Muscle of leg (tissue), 11 donors: ENCODE data around the gene ZSWIM5. TPM values are rescaled to one million over a fixed set of nuclear protein-coding genes. Genes with fewer than 3 reads are reported as not detected.

ENCODE experiments used
- DNase-seq: peaks from one replicate; pipeline ENCODE4 v3.0.0; 2013
- H3K27ac ChIP-seq: one replicate; pipeline ENCODE4 v1.5.1; 2013; ENCODE audit warnings: mild to moderate bottlenecking, low read length, control low read depth
- H3K27me3 ChIP-seq: one replicate; pipeline ENCODE4 v1.6.1; 2013; ENCODE audit warnings: low read length; ENCODE audit not compliant: control insufficient read depth, insufficient read depth
- H3K36me3 ChIP-seq: one replicate; pipeline ENCODE4 v1.6.1; 2013; ENCODE audit warnings: low read length; ENCODE audit not compliant: control insufficient read depth, insufficient read depth
- H3K4me1 ChIP-seq: one replicate; pipeline ENCODE4 v1.6.1; 2013; ENCODE audit warnings: low read length; ENCODE audit not compliant: control insufficient read depth, insufficient read depth
- H3K4me3 ChIP-seq: one replicate; pipeline ENCODE4 v1.5.1; 2013; ENCODE audit warnings: low read length, control low read depth
- H3K9me3 ChIP-seq: replicated peaks from 2 replicates; pipeline ENCODE4 v1.6.1; 2013; ENCODE audit warnings: low read depth, low read length; ENCODE audit not compliant: control insufficient read depth
- WGBS: methylation state at CpG from one replicate; pipeline ENCODE4 v1.1.5; 2013; ENCODE audit warnings: missing lambda C conversion rate; ENCODE audit not compliant: insufficient coverage; 5-methylcytosine and 5-hydroxymethylcytosine counted together
- polyA plus RNA-seq, 8 donors: library from polyadenylated mRNA; unstranded; fragments of 120-200 nt; gene quantifications; one replicate each; pipeline versions ENCODE4 v1.2.1 to v1.2.3, GENCODE V29; 2013; ENCODE audit warnings: inconsistent platforms in 1 of 8, low replicate concordance in 1 of 8; ENCODE audit not compliant: insufficient read length in 8 of 8, insufficient read depth in 1 of 8
- total RNA-seq: library from RNA; stranded (reverse); fragments of 120-200 nt; gene quantifications from one replicate; pipeline ENCODE4 v1.2.4, GENCODE V29; 2013

ZSWIM5 gene
- total and polyA plus RNA-seq, 9 donors = 0.25 to 1.0 (median 0.47) TPM

GRCh38 chr1:45016090-45016697 lies 190.2 kb downstream of the ZSWIM5 start:
- Histone ChIP-seq H3K9me3 (no peaks in the 10 kb centered on the region), H3K4me1 (peaks cover 30% of the 10 kb centered on the region), H3K4me3 (no peak overlapping the region), H3K27ac (no peak overlapping the region), H3K27me3 (no peaks in the 10 kb centered on the region), H3K36me3 (peaks cover 26% of the 10 kb centered on the region)
- no CpG with 5 or more reads among the region's 2 CpGs for WGBS
- DNase-seq = no peak

- no peak overlapping the region for H3K27ac ChIP-seq
- WGBS = no CpG with 5 or more reads among the region's 2 CpGs
Measured at GRCh38 chr1:45015683-45016082, 190.7 kb downstream of the ZSWIM5 start.

GRCh38 chr1:45014321-45015028 lies 191.9 kb downstream of the ZSWIM5 start:
- Histone ChIP-seq H3K27ac (no peak overlapping the region), H3K36me3 (peaks cover 32% of the 10 kb centered on the region), H3K27me3 (no peaks in the 10 kb centered on the region), H3K9me3 (no peaks in the 10 kb centered on the region), H3K4me1 (peaks cover 41% of the 10 kb centered on the region), H3K4me3 (no peak overlapping the region)
- WGBS = 11% methylated on average over 6 of the region's 6 CpGs
- peak; percentile 87 for DNase-seq

More at GRCh38 chr1:45015683-45016082, 190.7 kb downstream of the ZSWIM5 start:
- Histone ChIP-seq H3K9me3 (no peaks in the 10 kb centered on the region), H3K36me3 (peaks cover 26% of the 10 kb centered on the region), H3K27me3 (no peaks in the 10 kb centered on the region), H3K4me1 (peaks cover 30% of the 10 kb centered on the region), H3K4me3 (no peak overlapping the region)
- no peak for DNase-seq

- WGBS = 78% methylated on average over 9 of the region's 12 CpGs
- H3K27ac ChIP-seq = no peak overlapping the region
- no peaks in the 10 kb centered on the region for H3K27me3 ChIP-seq
- H3K4me1 ChIP-seq = peaks cover 42% of the 10 kb centered on the region
- no peaks in the 10 kb centered on the region for H3K9me3 ChIP-seq
- peaks cover 40% of the 10 kb centered on the region for H3K36me3 ChIP-seq
- H3K4me3 ChIP-seq = no peak overlapping the region
- DNase-seq = no peak
Measured at GRCh38 chr1:45013551-45014209, 192.7 kb downstream of the ZSWIM5 start.

- Histone ChIP-seq H3K4me1 (peaks cover 42% of the 10 kb centered on the region), H3K27me3 (no peaks in the 10 kb centered on the region), H3K9me3 (no peaks in the 10 kb centered on the region), H3K36me3 (peaks cover 49% of the 10 kb centered on the region), H3K27ac (peak overlapping the region; percentile 93), H3K4me3 (peak overlapping the region; percentile 73)
- DNase-seq = peak; percentile 79
- 7% methylated on average over 14 of the region's 21 CpGs for WGBS
Measured at GRCh38 chr1:45012639-45013278, 193.6 kb downstream of the ZSWIM5 start.

- H3K36me3 ChIP-seq = peaks cover 56% of the 10 kb centered on the region
- DNase-seq = peak; percentile 99
- peaks cover 42% of the 10 kb centered on the region for H3K4me1 ChIP-seq
- WGBS = 0% methylated on average over 12 of the region's 21 CpGs
- no peaks in the 10 kb centered on the region for H3K27me3 ChIP-seq
- peak within 1 kb of the TSS; percentile 93 for H3K27ac ChIP-seq
- H3K9me3 ChIP-seq = no peaks in the 10 kb centered on the region
- H3K4me3 ChIP-seq = peak within 1 kb of the TSS; percentile 89
Measured at GRCh38 chr1:45011837-45012638, 194.4 kb downstream of the ZSWIM5 start, which contains the start of gene UROD. Gene UROD (plus strand): TSS chr1:45012254. CDS start chr1:45012266, 12 bp downstream.

GRCh38 chr1:45010855-45011811 lies 195.3 kb downstream of the ZSWIM5 start, which contains the start of gene HECTD3:
Gene HECTD3 (minus strand): TSS chr1:45011324. CDS start chr1:45011257, 67 bp downstream.
- DNase-seq = peak; percentile 92
- WGBS = under 1% methylated on average over 60 of the region's 62 CpGs

GRCh38 chr1:45009956-45010854 lies 196.2 kb downstream of the ZSWIM5 start:
- Histone ChIP-seq H3K4me1 (peaks cover 42% of the 10 kb centered on the region), H3K36me3 (peaks cover 65% of the 10 kb centered on the region), H3K27ac (no peak overlapping the region), H3K27me3 (no peaks in the 10 kb centered on the region), H3K9me3 (no peaks in the 10 kb centered on the region), H3K4me3 (peak overlapping the region; percentile 89)
- WGBS = 12% methylated on average over 22 of the region's 41 CpGs
- DNase-seq = no peak

More at GRCh38 chr1:45010855-45011811, 195.3 kb downstream of the ZSWIM5 start, which contains the start of gene HECTD3:
- Histone ChIP-seq H3K27me3 (no peaks in the 10 kb centered on the region), H3K4me1 (peaks cover 42% of the 10 kb centered on the region), H3K4me3 (peak within 1 kb of the TSS; percentile 89), H3K27ac (peak within 1 kb of the TSS; percentile 93), H3K9me3 (no peaks in the 10 kb centered on the region), H3K36me3 (peaks cover 63% of the 10 kb centered on the region)
